HG03457 (cell line): Measurements from ENCODE around the gene PAGE4.

ENCODE experiments used
- ATAC-seq: cut with Tn5 transposase; IDR thresholded peaks from one replicate; pipeline ENCODE4 v1.9.1; 2021; ENCODE audit warnings: moderate number of reproducible peaks; ENCODE audit not compliant: unreplicated experiment

Gene PAGE4, protein sequence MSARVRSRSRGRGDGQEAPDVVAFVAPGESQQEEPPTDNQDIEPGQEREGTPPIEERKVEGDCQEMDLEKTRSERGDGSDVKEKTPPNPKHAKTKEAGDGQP

DNA sequence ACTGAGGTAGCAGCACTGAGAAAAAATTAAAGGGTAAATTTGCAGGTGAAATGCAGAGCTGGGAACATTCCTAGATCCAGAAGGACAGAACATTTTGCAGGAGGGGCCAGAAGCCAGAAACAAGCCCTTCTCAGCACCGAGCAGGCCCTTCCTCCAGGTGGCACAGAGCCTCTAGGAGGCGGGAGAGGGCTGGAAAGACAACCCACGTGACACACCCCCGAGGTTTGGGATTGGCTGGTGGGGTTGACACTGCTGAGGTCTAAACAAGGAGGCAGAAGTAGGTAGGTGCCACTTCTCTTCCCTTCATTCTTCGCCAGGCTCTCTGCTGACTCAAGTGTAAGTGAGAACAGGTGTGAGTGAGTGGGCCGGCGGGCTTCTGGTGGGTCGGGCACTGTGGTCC is at the start of gene PAGE4:
Gene PAGE4, plus strand, starts transcription at position 288 of the 400 bp plus-strand sequence. CDS start 1,126 bp downstream, outside the sequence.
- ATAC-seq, result no peak

- ATAC-seq, result no peak
These were observed 44.3 kb upstream of the PAGE4 start for GRCh38 chrX:49784747-49785280.

DNA sequence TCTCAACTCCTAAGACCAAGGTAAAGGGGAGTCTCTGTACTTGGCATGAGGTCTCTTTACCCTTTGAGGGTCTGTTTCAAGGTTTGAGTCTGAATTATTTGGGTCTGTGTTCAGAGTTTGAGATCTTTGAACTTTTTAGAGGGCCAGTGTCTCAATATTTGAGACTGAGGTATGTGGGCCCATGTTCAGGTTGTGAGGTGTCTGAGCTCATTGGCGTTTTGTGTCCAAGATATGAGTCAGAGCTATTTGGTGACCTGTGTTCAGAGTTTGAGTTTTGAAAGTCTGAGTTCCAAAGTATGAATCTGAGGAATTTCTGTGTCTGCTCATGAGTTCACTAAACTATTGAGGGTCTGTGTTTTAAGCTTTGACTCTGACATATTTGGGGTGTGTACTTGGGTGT is 36.7 kb upstream of the PAGE4 start:
- no peak for ATAC-seq

DNA sequence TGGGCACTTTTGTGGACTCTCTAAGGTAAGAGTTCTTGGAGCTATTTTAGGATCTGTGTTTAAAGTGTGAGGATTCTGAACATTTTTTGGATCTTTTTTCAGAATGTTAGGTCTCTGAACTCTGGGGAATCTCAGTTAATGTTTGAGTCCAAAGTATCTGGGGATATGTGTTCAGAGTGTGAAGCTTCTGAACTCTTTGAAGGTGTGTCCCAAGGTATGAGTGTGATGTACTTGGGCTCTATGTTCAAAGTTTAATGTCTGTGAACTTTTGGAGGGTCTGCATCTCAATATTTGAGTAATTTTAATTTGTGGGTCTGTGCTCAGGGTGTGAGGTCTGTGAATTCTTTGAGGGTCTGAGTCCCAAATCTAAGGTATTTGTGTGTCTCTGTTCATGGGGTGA is 35.4 kb upstream of the PAGE4 start:
- ATAC-seq, result no peak

GRCh38 chrX:49799828-49800227 is 29.3 kb upstream of the PAGE4 start:
- no peak for ATAC-seq

GRCh38 chrX:49809891-49810632 is 19.0 kb upstream of the PAGE4 start:
- ATAC-seq, result no peak

DNA sequence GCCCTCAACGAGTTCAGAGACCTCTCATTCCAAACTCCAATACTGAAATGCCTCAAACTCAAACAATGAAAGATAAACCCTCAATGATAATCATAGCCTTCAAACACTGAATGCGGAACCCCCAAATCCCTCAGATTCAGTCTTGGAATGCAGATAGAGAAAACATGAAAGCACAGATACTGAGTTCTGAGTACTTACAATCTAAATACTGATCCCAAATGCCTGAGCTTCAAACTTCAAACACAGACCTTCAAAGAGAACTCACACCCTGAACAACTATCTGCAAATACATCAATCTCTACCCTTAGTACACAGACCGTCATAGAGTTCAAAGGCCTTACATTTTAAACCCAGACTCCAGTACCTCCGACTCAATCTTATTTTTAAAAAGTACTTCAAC is 16.9 kb upstream of the PAGE4 start:
- ATAC-seq, result no peak

DNA sequence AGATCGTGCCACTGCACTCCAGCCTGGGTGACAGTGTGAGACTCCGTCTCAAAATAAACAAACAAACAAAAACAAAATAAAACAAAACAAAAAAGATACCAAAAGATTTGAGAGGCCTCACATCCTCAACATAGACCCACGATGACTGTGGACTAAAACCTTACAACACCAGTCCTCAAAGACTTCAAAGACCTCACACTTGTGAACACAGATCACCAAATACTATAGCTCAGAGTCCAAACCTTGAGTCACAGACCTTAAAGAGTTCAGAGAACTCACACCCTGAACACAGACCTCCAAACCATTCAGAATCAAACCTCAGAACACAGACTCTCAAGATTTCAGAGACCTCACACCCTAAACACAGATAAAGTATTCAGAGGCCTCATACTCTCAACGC is 12.7 kb upstream of the PAGE4 start:
- no peak for ATAC-seq

DNA sequence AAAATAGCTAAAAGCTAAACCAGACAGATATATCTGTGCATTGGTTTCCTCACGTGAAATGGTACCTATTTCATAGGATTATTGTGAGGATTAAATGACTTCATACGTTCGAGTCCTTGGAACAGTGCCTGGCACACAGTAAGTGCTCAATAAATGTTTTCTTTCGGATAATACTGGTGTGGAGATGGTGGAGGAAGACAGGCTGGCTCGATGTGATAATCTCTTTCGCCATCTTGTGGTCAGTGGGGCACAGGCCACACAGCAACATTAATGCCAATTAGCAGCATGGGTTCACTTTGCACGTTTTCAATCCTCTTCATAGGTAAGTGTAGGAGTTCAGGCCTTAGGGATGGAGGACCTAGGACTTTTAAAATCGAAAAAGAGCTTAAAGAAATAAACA is 9.3 kb downstream of the PAGE4 start:
- ATAC-seq, result no peak

DNA sequence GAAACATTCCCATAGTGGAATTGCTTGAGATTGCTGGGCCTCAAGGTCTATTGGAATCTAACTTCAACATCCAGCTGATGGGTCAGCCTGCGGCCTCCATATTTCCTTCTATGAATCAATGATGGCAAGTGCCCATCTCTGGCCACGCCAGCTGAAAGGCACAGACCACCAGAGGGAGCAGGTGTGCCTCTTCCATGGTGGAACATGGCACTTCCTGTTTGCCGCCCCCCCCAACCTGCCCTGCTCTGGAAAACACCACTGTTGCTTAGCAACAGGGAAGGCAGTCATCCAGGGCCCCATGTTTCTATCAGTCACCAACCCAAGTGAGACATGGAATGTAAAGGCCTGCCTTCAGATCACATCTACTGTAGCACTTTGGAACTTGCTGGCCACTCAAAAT is 11.6 kb downstream of the PAGE4 start:
- no peak for ATAC-seq

DNA sequence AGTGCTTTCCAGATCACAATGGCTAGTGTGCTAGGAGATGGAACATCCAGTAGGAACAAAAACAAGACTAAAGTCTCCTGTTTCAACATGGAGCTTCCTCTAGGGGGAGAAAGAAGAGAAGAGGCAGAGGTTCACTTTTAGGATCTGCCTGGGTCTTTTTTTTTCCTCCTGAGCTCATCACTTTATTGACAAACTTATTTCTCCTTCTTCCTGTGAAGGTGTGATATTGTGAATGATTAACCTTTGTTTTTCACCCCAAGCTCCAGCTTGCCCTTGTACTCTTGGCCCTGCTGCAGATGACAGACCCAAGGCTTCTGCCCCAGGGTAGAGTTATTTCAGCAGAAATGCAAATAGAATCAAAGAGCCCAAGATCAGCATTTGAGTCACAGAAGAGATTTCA is 13.5 kb downstream of the PAGE4 start:
- ATAC-seq, result no peak

GRCh38 chrX:49844611-49845010 is 15.5 kb downstream of the PAGE4 start:
- no peak for ATAC-seq

DNA sequence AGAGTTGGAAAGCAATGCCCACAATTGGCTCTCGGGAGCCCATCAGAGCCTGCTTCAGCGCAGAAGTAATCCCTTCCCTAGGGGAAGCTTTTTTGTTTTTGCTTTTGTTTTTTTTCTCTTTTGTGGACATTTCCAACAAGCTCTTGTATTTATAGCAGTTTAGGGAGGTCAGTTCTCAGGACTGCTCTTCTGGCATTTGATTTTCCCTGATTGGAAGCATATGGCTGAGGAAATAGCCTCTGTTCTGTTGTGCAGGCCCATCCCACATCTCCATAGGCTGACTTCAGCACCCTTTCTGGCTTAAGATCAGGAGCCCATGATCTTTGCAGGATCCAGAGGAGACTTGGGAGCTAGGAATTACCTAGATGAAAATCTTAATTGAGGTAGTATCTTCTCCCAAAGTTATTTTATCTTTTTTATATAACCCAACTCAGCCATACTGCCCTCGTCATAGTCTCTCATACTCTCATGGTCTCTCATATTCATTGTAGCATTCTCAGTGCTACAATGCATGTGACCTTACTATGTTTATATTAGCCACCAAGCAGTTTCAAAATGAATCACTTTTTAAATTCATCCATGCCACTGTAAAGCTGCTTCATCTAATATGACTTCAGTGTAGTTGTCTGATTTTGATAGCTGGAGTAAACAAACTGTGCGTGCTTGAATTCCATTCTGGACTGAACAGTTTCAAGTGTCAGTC is 16.7 kb downstream of the PAGE4 start:
- no peak for ATAC-seq

- ATAC-seq, result no peak
These were observed 17.4 kb downstream of the PAGE4 start for GRCh38 chrX:49846522-49846921.

- no peak for ATAC-seq
These were observed 19.2 kb downstream of the PAGE4 start for GRCh38 chrX:49848275-49848674.

GRCh38 chrX:49850028-49850427 is 20.9 kb downstream of the PAGE4 start:
- no peak for ATAC-seq

- no peak for ATAC-seq
These were observed 24.6 kb downstream of the PAGE4 start for GRCh38 chrX:49853661-49854060.

DNA sequence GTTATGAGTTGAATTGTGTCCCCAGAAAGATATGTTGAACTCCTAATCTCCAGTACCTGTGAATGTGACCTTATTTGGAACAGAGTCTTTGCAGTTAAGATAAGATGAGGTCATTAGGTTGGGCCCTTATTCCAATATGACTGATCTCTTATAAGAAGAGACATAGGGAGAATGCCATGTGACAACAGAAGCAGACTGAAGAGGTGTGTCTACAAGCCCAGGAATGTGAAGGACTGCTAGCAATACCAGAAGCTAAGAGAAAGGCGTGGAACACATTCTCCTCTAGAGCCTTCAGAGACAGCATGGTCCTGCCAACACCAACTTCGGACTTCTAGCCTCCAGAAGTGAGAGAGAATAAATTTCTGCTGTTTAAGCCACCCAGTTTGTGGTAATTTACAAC is 27.7 kb downstream of the PAGE4 start:
- no peak for ATAC-seq

DNA sequence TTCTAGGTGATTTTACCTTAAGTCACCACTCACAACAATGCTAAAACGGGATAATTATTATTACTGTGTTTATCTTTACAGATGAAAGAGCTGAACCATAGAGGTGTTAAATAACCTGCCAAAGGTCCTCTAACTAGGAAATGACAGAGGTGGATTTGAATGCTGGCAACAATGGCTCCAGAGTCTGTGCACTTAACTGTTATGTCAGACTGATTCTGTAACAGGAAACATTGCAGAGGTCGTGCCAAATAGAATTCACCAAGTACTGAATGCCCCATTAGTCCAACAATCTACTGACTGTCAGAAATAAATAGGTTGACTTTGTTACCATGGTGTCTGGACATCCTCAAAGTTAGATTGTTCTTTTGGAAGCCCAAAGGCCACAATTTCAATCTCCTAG is 29.2 kb downstream of the PAGE4 start:
- no peak for ATAC-seq

DNA sequence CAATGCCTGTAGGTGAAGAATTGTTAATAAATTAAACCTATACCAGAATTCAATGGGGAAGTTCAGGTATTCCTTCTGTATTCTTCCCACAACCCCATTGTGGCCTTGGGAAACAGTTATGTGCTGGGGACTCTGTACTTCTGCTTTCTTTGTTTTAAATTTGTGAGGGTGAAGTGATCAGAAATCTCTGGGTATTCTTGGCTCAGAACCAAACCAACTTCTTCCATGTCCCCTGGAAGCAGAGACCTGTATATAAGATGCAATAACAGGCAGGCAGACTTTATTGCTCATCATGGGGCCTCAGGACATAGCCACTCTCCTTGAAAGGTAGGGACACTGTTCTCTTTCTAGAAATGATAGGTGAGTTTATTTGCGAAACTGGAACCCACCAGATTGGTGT is 30.4 kb downstream of the PAGE4 start:
- ATAC-seq, result no peak

- no peak for ATAC-seq
These were observed 31.9 kb downstream of the PAGE4 start for GRCh38 chrX:49860867-49861535.

- ATAC-seq, result no peak
These were observed 33.0 kb downstream of the PAGE4 start for GRCh38 chrX:49862093-49862492.
